Thoracic aorta (tissue), 2 donors: ENCODE data around the gene TIMM50. TPM values are rescaled to one million over a fixed set of nuclear protein-coding genes. Genes with fewer than 3 reads are reported as not detected.

ENCODE experiments used
- ATAC-seq: fragments of 150-250 bp; one replicate; pipeline ENCODE4 v1.8.0; 2017; ENCODE audit warnings: low read depth; ENCODE audit not compliant: insufficient number of reproducible peaks, low FRiP score
- DNase-seq: peaks from one replicate; pipeline ENCODE4 v3.0.0-alpha.2; 2020; ENCODE audit warnings: low spot score
- H3K27ac ChIP-seq, 2 donors: fragments of 200-600 bp; sonication (generic); 1 replicate in 1 of 2; 2 replicates in 1 of 2; pipeline ENCODE4 v1.5.1; 2016; ENCODE audit warnings: mild to moderate bottlenecking in 2 of 2, moderate library complexity in 2 of 2
- H3K27me3 ChIP-seq: fragments of 200-600 bp; sonication (generic); replicated peaks from 2 replicates; pipeline ENCODE4 v1.6.0; 2016; ENCODE audit warnings: mild to moderate bottlenecking; ENCODE audit not compliant: insufficient read depth
- H3K36me3 ChIP-seq: fragments of 200-600 bp; sonication (generic); one replicate; pipeline ENCODE4 v1.5.1; 2016
- H3K4me1 ChIP-seq, 2 donors: fragments of 200-600 bp; sonication (generic); 1 replicate in 1 of 2; 2 replicates in 1 of 2; pipeline versions ENCODE4 v1.5.1 to v1.6.0; 2016; ENCODE audit warnings: low read depth in 2 of 2, mild to moderate bottlenecking in 1 of 2; ENCODE audit not compliant: control insufficient read depth in 1 of 2
- H3K4me3 ChIP-seq: fragments of 200-600 bp; sonication (generic); 2 replicates; pipeline ENCODE4 v1.5.1; 2016; ENCODE audit warnings: mild to moderate bottlenecking
- H3K9me3 ChIP-seq: fragments of 200-600 bp; sonication (generic); 2 replicates; pipeline ENCODE4 v1.5.1; 2016
- total RNA-seq, 2 donors: library from RNA; depleted of rRNA; stranded (reverse); fragments of >200 nt; gene quantifications; one replicate each; pipeline versions ENCODE4 v1.1.0 to v1.2.3, GENCODE V29; 2016
- TF ChIP-seq, protein P1 (sequence below): fragments of 200-600 bp; sonication (generic); IDR thresholded peaks from one replicate; pipeline ENCODE4 v1.5.1; 2019; ENCODE audit warnings: antibody characterized with exemption

Gene TIMM50
- total RNA-seq, 2 donors from 2014 or later: 25.7 to 51.4 TPM

DNA sequence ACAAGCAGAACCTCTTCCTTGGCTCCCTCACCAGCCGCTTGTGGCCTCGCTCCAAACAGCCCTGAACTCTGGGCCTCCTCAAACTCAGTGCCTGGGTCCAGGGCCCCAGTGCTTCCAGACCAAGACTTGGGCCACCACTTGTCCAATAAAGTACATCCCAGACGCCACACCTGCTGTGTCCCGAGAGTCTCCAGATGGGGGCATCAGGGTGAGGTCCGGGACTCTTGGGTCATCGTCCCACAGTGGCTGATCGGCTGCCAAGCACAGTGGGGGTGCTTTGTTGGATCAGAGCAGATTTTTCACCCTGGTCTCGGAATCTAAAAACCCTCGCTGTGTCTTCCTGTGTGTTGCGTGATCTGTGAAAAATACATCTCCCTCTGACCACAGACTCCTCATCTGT lies 9.1 kb downstream of the TIMM50 start:
- TF ChIP-seq, protein P1, sequence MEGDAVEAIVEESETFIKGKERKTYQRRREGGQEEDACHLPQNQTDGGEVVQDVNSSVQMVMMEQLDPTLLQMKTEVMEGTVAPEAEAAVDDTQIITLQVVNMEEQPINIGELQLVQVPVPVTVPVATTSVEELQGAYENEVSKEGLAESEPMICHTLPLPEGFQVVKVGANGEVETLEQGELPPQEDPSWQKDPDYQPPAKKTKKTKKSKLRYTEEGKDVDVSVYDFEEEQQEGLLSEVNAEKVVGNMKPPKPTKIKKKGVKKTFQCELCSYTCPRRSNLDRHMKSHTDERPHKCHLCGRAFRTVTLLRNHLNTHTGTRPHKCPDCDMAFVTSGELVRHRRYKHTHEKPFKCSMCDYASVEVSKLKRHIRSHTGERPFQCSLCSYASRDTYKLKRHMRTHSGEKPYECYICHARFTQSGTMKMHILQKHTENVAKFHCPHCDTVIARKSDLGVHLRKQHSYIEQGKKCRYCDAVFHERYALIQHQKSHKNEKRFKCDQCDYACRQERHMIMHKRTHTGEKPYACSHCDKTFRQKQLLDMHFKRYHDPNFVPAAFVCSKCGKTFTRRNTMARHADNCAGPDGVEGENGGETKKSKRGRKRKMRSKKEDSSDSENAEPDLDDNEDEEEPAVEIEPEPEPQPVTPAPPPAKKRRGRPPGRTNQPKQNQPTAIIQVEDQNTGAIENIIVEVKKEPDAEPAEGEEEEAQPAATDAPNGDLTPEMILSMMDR: no peak
- Histone ChIP-seq H3K4me3 (no peak overlapping the region), H3K27ac (no peak overlapping the region), H3K4me1 (no peaks in the 10 kb centered on the region), H3K9me3 (no peaks in the 10 kb centered on the region), H3K27me3 (no peaks in the 10 kb centered on the region), H3K36me3 (peaks cover 38% of the 10 kb centered on the region)
- DNase-seq (no peak), ATAC-seq (no peak)

DNA sequence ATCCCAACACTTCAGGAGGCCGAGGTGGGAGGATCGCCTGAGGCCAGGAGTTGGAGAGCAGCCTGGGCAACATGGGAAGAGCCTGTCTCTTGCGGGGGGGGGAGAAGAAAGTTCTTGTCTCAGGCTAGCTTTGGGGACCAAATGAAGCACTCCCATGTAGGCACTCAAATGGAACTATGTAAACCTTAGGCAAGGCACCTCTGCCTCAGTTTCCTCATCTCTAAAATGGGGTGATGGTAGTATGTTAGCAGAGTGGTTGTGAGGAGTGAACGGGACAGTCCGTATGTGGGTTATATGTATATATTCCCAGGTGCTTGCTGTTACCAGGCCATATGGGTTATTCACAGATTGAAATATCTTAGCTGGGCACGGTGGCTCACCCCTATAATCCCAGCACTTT lies 11.6 kb downstream of the TIMM50 start:
- peaks cover 30% of the 10 kb centered on the region for H3K36me3 ChIP-seq

DNA sequence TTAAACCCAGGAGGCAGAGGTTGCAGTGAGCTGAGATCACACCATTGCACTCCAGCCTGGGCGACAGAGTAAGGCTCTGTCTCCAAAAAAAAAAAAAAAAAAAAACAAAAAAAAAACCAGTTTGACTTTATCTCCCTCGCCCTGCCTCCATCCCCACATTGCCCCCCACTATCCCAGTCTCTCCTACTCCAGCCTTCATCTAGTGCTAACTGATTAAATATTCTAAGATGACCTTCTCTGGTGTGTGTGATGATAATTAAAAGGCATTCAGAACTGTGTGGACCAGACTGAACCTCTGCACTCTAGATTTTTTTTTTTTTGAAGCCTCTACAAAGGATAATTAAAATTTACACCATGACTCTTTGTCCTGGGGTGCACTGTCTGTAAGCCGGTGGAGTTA lies 12.2 kb downstream of the TIMM50 start:
- Histone ChIP-seq H3K4me3 (no peak overlapping the region), H3K27me3 (peaks cover 4% of the 10 kb centered on the region), H3K27ac (no peak overlapping the region), H3K36me3 (peaks cover 27% of the 10 kb centered on the region), H3K9me3 (no peaks in the 10 kb centered on the region), H3K4me1 (peaks cover 2 to 3% of the 10 kb centered on the region in 2 donors)
- DNase-seq (no peak), ATAC-seq (no peak)
- TF ChIP-seq, protein P1: no peak

More for the DNA sequence above, 11.6 kb downstream of the TIMM50 start:
- ATAC-seq: no peak
- Histone ChIP-seq H3K4me1 (no peaks in the 10 kb centered on the region), H3K4me3 (no peak overlapping the region), H3K27me3 (peaks cover 4% of the 10 kb centered on the region), H3K27ac (no peak overlapping the region), H3K9me3 (no peaks in the 10 kb centered on the region)
- TF ChIP-seq, protein P1: no peak
- no peak for DNase-seq

DNA sequence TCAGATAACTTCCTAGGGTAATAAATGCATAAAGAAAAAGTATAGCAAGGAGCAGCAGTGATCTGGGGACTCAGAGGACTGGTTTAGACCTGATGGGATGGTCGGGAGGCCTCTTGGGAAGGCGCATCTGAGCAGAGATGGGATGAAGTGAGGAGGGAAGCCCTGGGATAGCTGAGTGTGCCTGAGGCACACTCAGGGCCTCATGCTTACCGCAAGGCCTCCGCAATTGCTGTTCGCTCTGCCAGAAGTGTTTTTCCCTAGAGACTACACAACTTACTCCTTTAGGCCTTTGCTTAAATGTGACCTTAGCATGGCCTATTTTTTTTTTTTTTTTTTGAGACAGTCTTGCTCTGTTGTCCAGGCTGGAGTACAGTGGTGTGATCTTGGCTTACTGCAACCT lies 14.0 kb downstream of the TIMM50 start:
- Histone ChIP-seq H3K27me3 (peaks cover 4% of the 10 kb centered on the region), H3K4me3 (no peak overlapping the region), H3K27ac (no peak overlapping the region), H3K9me3 (no peaks in the 10 kb centered on the region), H3K4me1 (peaks cover 9 to 11% of the 10 kb centered on the region in 2 donors), H3K36me3 (peaks cover 9% of the 10 kb centered on the region)
- ATAC-seq (no peak), DNase-seq (no peak)
- TF ChIP-seq, protein P1: no peak

DNA sequence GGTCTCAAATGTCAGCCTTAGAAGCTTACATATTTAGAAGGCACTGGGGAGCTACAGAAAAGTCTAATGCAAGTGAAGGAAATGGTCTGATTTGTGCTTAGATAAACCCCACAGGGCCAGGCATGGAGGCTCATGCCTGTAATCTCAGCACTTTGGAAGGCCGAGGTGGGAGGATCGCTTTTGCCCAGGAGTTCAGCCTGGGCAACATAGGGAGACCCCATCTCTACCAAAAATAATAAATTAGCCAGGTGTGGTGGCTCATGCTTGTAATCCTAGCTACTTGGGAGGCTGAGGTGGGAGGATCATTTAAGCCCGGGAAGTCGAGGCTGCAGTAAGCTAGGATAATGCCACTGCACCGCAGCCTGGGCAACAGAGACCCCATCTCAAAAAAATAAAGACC lies 15.4 kb downstream of the TIMM50 start:
- no peaks in the 10 kb centered on the region for H3K9me3 ChIP-seq
- no peak overlapping the region for H3K27ac ChIP-seq
- peaks cover 4% of the 10 kb centered on the region for H3K27me3 ChIP-seq
- no peaks in the 10 kb centered on the region for H3K36me3 ChIP-seq
- TF ChIP-seq, protein P1: no peak
- ATAC-seq (no peak), DNase-seq (no peak)
- no peak overlapping the region for H3K4me3 ChIP-seq
- peaks cover 9 to 11% of the 10 kb centered on the region in 2 donors for H3K4me1 ChIP-seq
